ENCODE measurements around the gene UNC93A. TPM values are rescaled to one million over a fixed set of nuclear protein-coding genes. Genes with fewer than 3 reads are reported as not detected.
"Not testable (repeated sequence)": the region's sequence is repeated elsewhere in the genome, so short reads cannot be mapped to it uniquely, and the experiment has no call there.

The UNC93A gene
- total RNA-seq, 1 donor from 2014 or later = not detected

DNA sequence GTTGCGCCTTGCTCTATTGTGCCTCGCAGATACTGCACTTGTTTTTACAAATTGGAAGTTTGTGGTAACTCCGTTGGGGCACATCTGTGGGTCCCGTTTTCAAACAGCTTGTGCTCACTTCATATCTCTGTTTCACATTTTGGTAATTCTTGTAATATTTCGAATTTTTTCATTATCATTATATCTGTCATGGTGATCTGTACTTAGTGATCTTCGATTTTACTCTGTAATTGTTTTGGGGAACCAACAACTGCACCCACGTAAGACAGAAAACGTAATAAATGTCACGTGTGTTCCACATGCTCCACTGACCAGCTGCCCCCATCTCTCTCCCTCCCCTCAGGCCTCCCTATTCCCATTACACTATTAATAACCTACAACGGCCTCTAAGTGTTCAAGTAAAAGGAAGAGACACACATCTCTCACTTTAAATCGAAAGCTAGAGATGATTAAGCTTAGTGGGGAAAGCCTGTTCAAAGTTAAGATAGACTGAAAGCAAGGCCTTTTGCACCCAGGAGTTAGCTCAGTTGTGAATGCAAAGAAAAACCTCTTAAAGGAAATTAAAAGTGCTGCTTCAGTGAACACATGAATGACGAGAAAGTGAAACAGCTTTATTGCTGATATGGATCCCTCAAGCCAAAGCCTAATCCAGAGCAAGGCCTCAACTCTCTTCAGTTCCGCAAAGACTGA, 60.7 kb downstream of the UNC93A start:
- intact Hi-C loops (cut with DNase I) = no loop called here
- ATAC-seq (ENCODE audit: poor library complexity) (no peak), DNase-seq (no peak)

DNA sequence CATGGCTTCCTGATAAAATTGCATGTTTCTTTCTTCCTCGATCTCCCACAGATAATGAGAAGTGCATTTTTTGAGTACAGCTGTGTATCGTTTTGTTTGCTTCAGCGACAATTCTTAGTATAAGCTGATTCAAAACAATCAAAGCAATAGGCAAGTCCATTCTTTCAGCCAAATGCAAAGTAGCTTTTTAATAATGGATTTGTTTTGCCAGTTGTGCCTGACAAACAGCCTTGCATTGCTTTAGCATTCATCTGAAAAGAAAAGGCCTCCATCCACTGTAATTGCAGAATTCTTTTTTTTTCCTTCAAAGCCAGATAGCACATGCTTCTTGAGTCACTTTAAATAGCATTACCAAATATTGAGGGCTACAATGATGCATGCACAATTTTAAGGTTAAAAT, 65.8 kb downstream of the UNC93A start:
- no peak for ATAC-seq (ENCODE audit: poor library complexity)
- intact Hi-C loops (cut with DNase I) = no loop called here
- no peak for DNase-seq

DNA sequence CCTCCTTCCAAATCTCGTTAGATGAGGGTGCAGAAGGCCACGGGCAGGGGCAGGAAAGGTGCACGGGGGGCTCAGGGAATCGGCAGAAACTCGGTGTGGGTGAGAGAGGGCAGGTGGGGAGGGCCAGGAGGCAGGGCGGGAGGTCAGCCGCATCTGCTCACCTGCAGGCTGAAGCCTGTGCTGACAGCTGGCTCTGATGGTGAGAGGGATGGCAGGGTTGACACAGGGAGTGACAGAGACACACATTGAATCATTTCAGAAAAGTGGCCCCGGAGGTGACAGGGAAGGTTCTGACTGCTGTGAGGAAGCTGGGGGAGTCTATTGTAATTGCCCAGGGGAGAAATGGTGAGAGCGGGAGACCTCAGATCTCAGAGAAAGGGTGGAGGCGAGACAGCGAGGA, 67.3 kb downstream of the UNC93A start:
- DNase-seq; intact Hi-C loops (cut with DNase I); ATAC-seq (ENCODE audit: poor library complexity): not testable (repeated sequence)

DNA sequence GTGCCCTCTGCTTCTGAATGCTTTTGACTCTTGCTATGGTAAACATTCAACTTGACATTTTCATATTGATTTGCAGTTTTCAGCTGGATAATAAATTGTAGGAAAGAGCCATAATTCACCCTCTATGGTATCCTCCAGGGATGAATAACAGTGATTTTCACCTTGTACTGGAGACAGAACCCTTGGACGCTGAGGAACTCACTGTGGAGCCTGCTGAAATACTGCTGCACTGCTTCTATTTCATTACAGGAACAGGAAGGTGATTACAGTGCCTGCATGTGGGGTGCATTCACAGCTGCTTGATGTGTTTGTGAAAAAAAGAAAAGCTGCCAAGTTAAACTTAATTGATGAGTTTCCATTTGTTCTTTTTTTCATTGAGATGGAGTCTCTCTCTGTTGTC, 70.1 kb downstream of the UNC93A start:
- ATAC-seq (ENCODE audit: poor library complexity); DNase-seq; intact Hi-C loops (cut with DNase I): not testable (repeated sequence)

Other genes with a start within 250 kb of the UNC93A start
- not detected for gene CCR6, start 168.2 kb upstream of the UNC93A start, total RNA-seq
- gene GPR31, start 133.3 kb upstream of the UNC93A start, total RNA-seq = not detected
- gene TTLL2, start 33.8 kb downstream of the UNC93A start, total RNA-seq = not detected

Measured in Right ventricle myocardium superior (tissue), 1 donor.